ENCODE measurements around the gene ATP11C.
"Not testable (repeated sequence)": the region's sequence is repeated elsewhere in the genome, so short reads cannot be mapped to it uniquely, and the experiment has no call there.

Gene ATP11C

GRCh38 chrX:139708067-139708466, 224.8 kb downstream of the ATP11C start, which contains the start of gene MCF2:
Gene MCF2 (minus strand): TSS chrX:139708167. CDS start chrX:139651744, 56,423 bp downstream.
- Histone ChIP-seq H3K4me1 (ENCODE audit: control insufficient read depth in 1 of 2, insufficient read depth in 2 of 2, low read length in 2 of 2) (no peaks in the 10 kb centered on the region), H3K36me3 (ENCODE audit: control insufficient read depth in 1 of 2, insufficient read depth in 2 of 2, low read length in 2 of 2) (no peaks in the 10 kb centered on the region), H3K9me3 (ENCODE audit: control insufficient read depth in 1 of 2, low read length in 2 of 2) (no peaks in the 10 kb centered on the region), H3K27me3 (ENCODE audit: control insufficient read depth in 1 of 2, insufficient read depth in 2 of 2, low read length in 2 of 2) (no peaks in the 10 kb centered on the region), H3K9ac (ENCODE audit: low read depth in 1 of 2, low read length in 2 of 2) (no peak within 1 kb of the TSS), H3K27ac (ENCODE audit: low read depth, low read length) (no peak within 1 kb of the TSS), H3K4me3 (ENCODE audit: low read depth in 1 of 2, low read length in 2 of 2) (no peak within 1 kb of the TSS)

DNA sequence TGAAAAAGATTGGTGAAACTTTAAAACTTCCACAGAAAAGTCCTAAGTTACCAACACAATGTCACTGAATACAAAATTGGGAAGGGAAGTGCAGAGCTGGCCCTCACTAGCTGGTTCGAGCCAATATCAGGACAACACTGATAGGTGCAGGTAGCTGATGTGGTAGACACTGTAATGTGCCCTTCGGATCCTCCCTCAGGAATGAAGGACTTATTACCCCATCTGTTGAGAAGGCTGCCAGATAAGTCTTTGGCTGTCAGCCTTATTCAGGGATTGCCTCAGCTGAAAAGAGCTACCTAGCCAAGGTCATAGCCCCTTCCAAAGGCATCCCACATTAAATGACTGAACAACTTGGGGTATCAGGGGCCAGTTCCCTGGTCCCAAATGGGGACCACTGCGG, 230.2 kb downstream of the ATP11C start:
- no peak overlapping the region for H3K4me3 ChIP-seq (ENCODE audit: low read depth in 1 of 2, low read length in 2 of 2)
- no peaks in the 10 kb centered on the region for H3K9me3 ChIP-seq (ENCODE audit: control insufficient read depth in 1 of 2, low read length in 2 of 2)
- H3K27me3 ChIP-seq (ENCODE audit: control insufficient read depth in 1 of 2, insufficient read depth in 2 of 2, low read length in 2 of 2), result no peaks in the 10 kb centered on the region
- no peak overlapping the region for H3K27ac ChIP-seq (ENCODE audit: low read depth, low read length)
- H3K36me3 ChIP-seq (ENCODE audit: control insufficient read depth in 1 of 2, insufficient read depth in 2 of 2, low read length in 2 of 2), result no peaks in the 10 kb centered on the region
- H3K9ac ChIP-seq (ENCODE audit: low read depth in 1 of 2, low read length in 2 of 2), result no peak overlapping the region
- H3K4me1 ChIP-seq (ENCODE audit: control insufficient read depth in 1 of 2, insufficient read depth in 2 of 2, low read length in 2 of 2), result no peaks in the 10 kb centered on the region

- Histone ChIP-seq H3K36me3 (ENCODE audit: control insufficient read depth in 1 of 2, insufficient read depth in 2 of 2, low read length in 2 of 2) (no peaks in the 10 kb centered on the region), H3K4me3 (ENCODE audit: low read depth in 1 of 2, low read length in 2 of 2) (peak overlapping the region; percentile 48 to 56), H3K27ac (ENCODE audit: low read depth, low read length) (no peak overlapping the region), H3K4me1 (ENCODE audit: control insufficient read depth in 1 of 2, insufficient read depth in 2 of 2, low read length in 2 of 2) (no peaks in the 10 kb centered on the region), H3K9me3 (ENCODE audit: control insufficient read depth in 1 of 2, low read length in 2 of 2) (no peaks in the 10 kb centered on the region), H3K27me3 (ENCODE audit: control insufficient read depth in 1 of 2, insufficient read depth in 2 of 2, low read length in 2 of 2) (peaks cover 0 to 10% of the 10 kb centered on the region in 2 donors), H3K9ac (ENCODE audit: low read depth in 1 of 2, low read length in 2 of 2) (no peak overlapping the region)
Measured at GRCh38 chrX:139692908-139693307, 239.9 kb downstream of the ATP11C start.

DNA sequence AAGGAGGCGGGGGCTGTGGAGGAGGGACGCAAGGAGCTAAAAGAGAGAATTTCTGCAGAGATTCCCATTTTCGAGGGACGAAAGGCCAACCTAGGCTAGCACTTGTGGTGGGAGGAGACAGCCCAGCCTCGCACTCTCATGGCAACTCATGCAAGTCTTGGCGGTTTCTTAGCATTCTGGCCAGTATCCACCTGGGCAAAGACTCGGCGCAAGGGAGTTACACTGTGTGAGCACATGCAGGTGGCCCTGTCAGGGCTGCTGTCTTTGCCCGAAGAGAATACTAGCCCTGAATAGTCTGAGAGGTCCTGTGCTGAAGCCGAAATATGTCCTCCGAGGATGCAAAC, 240.4 kb downstream of the ATP11C start:
- Histone ChIP-seq H3K27ac (ENCODE audit: low read depth, low read length) (no peak overlapping the region), H3K9me3 (ENCODE audit: control insufficient read depth in 1 of 2, low read length in 2 of 2) (no peaks in the 10 kb centered on the region), H3K9ac (ENCODE audit: low read depth in 1 of 2, low read length in 2 of 2) (no peak overlapping the region), H3K4me3 (ENCODE audit: low read depth in 1 of 2, low read length in 2 of 2) (peak overlapping the region; percentile 48 to 56), H3K27me3 (ENCODE audit: control insufficient read depth in 1 of 2, insufficient read depth in 2 of 2, low read length in 2 of 2) (peaks cover 0 to 10% of the 10 kb centered on the region in 2 donors), H3K4me1 (ENCODE audit: control insufficient read depth in 1 of 2, insufficient read depth in 2 of 2, low read length in 2 of 2) (no peaks in the 10 kb centered on the region), H3K36me3 (ENCODE audit: control insufficient read depth in 1 of 2, insufficient read depth in 2 of 2, low read length in 2 of 2) (no peaks in the 10 kb centered on the region)

GRCh38 chrX:139691843-139692505, 240.9 kb downstream of the ATP11C start:
- peaks cover 0 to 10% of the 10 kb centered on the region in 2 donors for H3K27me3 ChIP-seq (ENCODE audit: control insufficient read depth in 1 of 2, insufficient read depth in 2 of 2, low read length in 2 of 2)
- no peaks in the 10 kb centered on the region for H3K36me3 ChIP-seq (ENCODE audit: control insufficient read depth in 1 of 2, insufficient read depth in 2 of 2, low read length in 2 of 2)
- H3K9me3 ChIP-seq (ENCODE audit: control insufficient read depth in 1 of 2, low read length in 2 of 2), result no peaks in the 10 kb centered on the region
- H3K27ac ChIP-seq (ENCODE audit: low read depth, low read length), result no peak overlapping the region
- H3K4me3 ChIP-seq (ENCODE audit: low read depth in 1 of 2, low read length in 2 of 2), result peak overlapping the region; percentile 48 to 56
- no peaks in the 10 kb centered on the region for H3K4me1 ChIP-seq (ENCODE audit: control insufficient read depth in 1 of 2, insufficient read depth in 2 of 2, low read length in 2 of 2)
- no peak overlapping the region for H3K9ac ChIP-seq (ENCODE audit: low read depth in 1 of 2, low read length in 2 of 2)

DNA sequence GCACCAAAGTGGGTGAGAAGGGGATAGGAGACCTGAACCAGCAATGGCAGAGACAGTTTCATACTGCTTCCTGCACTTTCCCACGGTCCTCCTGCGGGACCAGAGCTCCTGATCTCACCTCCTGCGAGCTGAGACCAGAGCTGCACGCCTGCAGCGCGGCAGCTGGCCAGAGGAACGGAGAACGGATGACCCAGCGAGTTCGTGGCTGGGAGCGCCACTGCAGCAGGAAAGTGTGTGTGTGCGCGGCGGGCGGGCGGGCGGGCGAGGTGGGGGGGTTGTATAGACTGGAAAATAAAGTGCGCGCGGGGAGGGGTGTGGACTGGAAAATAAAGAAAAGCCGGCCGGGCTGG, 241.4 kb downstream of the ATP11C start:
- Histone ChIP-seq H3K9me3 (ENCODE audit: control insufficient read depth in 1 of 2, low read length in 2 of 2) (no peaks in the 10 kb centered on the region), H3K27ac (ENCODE audit: low read depth, low read length) (no peak overlapping the region), H3K36me3 (ENCODE audit: control insufficient read depth in 1 of 2, insufficient read depth in 2 of 2, low read length in 2 of 2) (no peaks in the 10 kb centered on the region), H3K4me1 (ENCODE audit: control insufficient read depth in 1 of 2, insufficient read depth in 2 of 2, low read length in 2 of 2) (no peaks in the 10 kb centered on the region), H3K9ac (ENCODE audit: low read depth in 1 of 2, low read length in 2 of 2) (no peak overlapping the region), H3K4me3 (ENCODE audit: low read depth in 1 of 2, low read length in 2 of 2) (no peak overlapping the region), H3K27me3 (ENCODE audit: control insufficient read depth in 1 of 2, insufficient read depth in 2 of 2, low read length in 2 of 2) (peaks cover 0 to 10% of the 10 kb centered on the region in 2 donors)

DNA sequence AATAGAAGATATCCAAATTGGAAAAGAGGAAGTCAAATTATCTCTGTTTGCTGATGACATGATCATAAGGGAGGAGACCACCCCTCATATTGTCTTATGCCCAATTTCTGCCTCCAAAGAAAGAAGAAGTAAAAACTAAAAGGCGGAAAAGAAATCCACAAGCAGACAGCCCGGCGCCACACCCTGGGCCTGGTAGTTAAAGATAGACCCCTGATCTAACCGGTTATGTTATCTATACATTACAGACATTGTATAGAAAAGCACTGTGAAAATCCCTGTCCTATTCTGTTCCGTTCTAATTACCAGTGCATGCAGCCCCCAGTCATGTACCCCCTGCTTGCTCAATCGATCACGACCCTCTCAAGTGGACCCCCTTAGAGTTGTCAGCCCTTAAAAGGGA, 247.7 kb downstream of the ATP11C start:
- H3K4me3 ChIP-seq (ENCODE audit: low read depth in 1 of 2, low read length in 2 of 2); H3K27me3 ChIP-seq (ENCODE audit: control insufficient read depth in 1 of 2, insufficient read depth in 2 of 2, low read length in 2 of 2); H3K27ac ChIP-seq (ENCODE audit: low read depth, low read length); H3K4me1 ChIP-seq (ENCODE audit: control insufficient read depth in 1 of 2, insufficient read depth in 2 of 2, low read length in 2 of 2); H3K9me3 ChIP-seq (ENCODE audit: control insufficient read depth in 1 of 2, low read length in 2 of 2); H3K36me3 ChIP-seq (ENCODE audit: control insufficient read depth in 1 of 2, insufficient read depth in 2 of 2, low read length in 2 of 2); H3K9ac ChIP-seq (ENCODE audit: low read depth in 1 of 2, low read length in 2 of 2): not testable (repeated sequence)

DNA sequence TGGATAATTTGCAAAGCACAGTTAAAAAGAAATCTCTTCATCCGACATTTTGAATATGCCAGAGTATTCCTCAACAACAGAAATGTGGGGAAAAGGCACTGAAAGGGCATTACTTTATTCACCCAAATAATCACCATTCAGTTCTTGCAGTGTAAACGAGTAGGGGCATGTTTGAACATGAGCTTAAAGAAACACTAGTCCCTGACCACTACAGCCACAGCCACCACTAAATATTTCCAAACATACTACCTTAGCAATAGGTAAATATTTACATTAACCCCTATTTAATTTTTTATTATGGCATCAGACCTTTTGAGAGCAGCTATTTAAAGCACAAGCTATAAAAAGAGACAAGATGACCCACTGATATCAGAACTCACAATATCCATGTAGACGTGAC, 252.5 kb downstream of the ATP11C start:
- no peak overlapping the region for H3K27ac ChIP-seq (ENCODE audit: low read depth, low read length)
- H3K4me1 ChIP-seq (ENCODE audit: control insufficient read depth in 1 of 2, insufficient read depth in 2 of 2, low read length in 2 of 2), result no peaks in the 10 kb centered on the region

More for the DNA sequence above, 252.5 kb downstream of the ATP11C start:
- Histone ChIP-seq H3K4me3 (ENCODE audit: low read depth in 1 of 2, low read length in 2 of 2) (no peak overlapping the region), H3K9me3 (ENCODE audit: control insufficient read depth in 1 of 2, low read length in 2 of 2) (no peaks in the 10 kb centered on the region), H3K36me3 (ENCODE audit: control insufficient read depth in 1 of 2, insufficient read depth in 2 of 2, low read length in 2 of 2) (no peaks in the 10 kb centered on the region), H3K9ac (ENCODE audit: low read depth in 1 of 2, low read length in 2 of 2) (no peak overlapping the region), H3K27me3 (ENCODE audit: control insufficient read depth in 1 of 2, insufficient read depth in 2 of 2, low read length in 2 of 2) (no peaks in the 10 kb centered on the region)

All from duodenal mucosa (tissue), 2 donors.